HEK293T (cell line): ENCODE data around the gene RASA3.

ENCODE experiments used
- CTCF ChIA-PET: fragments of 350-600 bp; formaldehyde crosslinking; extraction: SDS; loops from one replicate; lab custom pipeline; 2021; ENCODE audit warnings: antibody characterized with exemption, inconsistent platforms; lab: Yijun Ruan, JAX
- POLR2A ChIA-PET: fragments of 350-600 bp; formaldehyde crosslinking; extraction: SDS; loops from one replicate; lab custom pipeline; 2020; ENCODE audit warnings: antibody characterized with exemption, inconsistent platforms; lab: Yijun Ruan, JAX
- DNase-seq: peaks from one replicate; pipeline ENCODE4 v3.0.0; 2012; ENCODE audit warnings: mixed read lengths; ENCODE audit errors: extremely low spot score
- ARNT ChIP-seq: fragments of 450-650 bp; IDR thresholded peaks from 2 replicates; pipeline ENCODE4 v1.6.1; 2017; ENCODE audit warnings: mild to moderate bottlenecking
- BHLHE40 ChIP-seq: fragments of 450-650 bp; IDR thresholded peaks from 2 replicates; pipeline ENCODE4 v1.6.1; 2016; ENCODE audit warnings: mild to moderate bottlenecking, moderate library complexity, borderline replicate concordance
- CTBP1 ChIP-seq: fragments of 450-650 bp; IDR thresholded peaks from 2 replicates; pipeline ENCODE4 v1.6.1; 2016; ENCODE audit warnings: borderline replicate concordance
- ELF4 ChIP-seq: fragments of 450-650 bp; IDR thresholded peaks from 2 replicates; pipeline ENCODE4 v1.6.1; 2017; ENCODE audit warnings: antibody characterized with exemption
- FOXA1 ChIP-seq: fragments of 450-650 bp; IDR thresholded peaks from 2 replicates; pipeline ENCODE4 v1.6.1; 2016; ENCODE audit warnings: mild to moderate bottlenecking
- FOXK2 ChIP-seq: fragments of 450-650 bp; IDR thresholded peaks from 2 replicates; pipeline ENCODE4 v1.6.1; 2016; ENCODE audit warnings: mild to moderate bottlenecking
- FOXM1 ChIP-seq: fragments of 450-650 bp; IDR thresholded peaks from 2 replicates; pipeline ENCODE4 v1.6.1; 2017; ENCODE audit warnings: mild to moderate bottlenecking, borderline replicate concordance
- HDGF ChIP-seq: fragments of 450-650 bp; IDR thresholded peaks from 2 replicates; pipeline ENCODE4 v1.6.1; 2017; ENCODE audit warnings: antibody characterized with exemption, borderline replicate concordance
- L3MBTL2 ChIP-seq: fragments of 450-650 bp; conservative IDR thresholded peaks from 2 replicates; pipeline ENCODE4 v1.6.1; 2016; ENCODE audit warnings: mild to moderate bottlenecking
- LEF1 ChIP-seq: fragments of 450-650 bp; IDR thresholded peaks from 2 replicates; pipeline ENCODE4 v1.6.1; 2017; ENCODE audit warnings: mild to moderate bottlenecking, borderline replicate concordance
- NFRKB ChIP-seq: fragments of 450-650 bp; IDR thresholded peaks from 2 replicates; pipeline ENCODE4 v1.6.1; 2016; ENCODE audit warnings: mild to moderate bottlenecking, moderate library complexity
- SP1 ChIP-seq: fragments of 450-650 bp; IDR thresholded peaks from 2 replicates; pipeline ENCODE4 v1.6.1; 2017
- SUZ12 ChIP-seq: fragments of 450-650 bp; IDR thresholded peaks from 2 replicates; pipeline ENCODE4 v1.6.1; 2016; ENCODE audit warnings: mild to moderate bottlenecking
- TARDBP ChIP-seq: fragments of 450-650 bp; IDR thresholded peaks from 2 replicates; pipeline ENCODE4 v1.6.1; 2016
- ZNF384 ChIP-seq: fragments of 450-650 bp; IDR thresholded peaks from 2 replicates; pipeline ENCODE4 v1.6.1; 2016
- TF ChIP-seq, protein P1 (sequence below): fragments of 450-650 bp; IDR thresholded peaks from 2 replicates; pipeline ENCODE4 v1.6.1; 2016

RASA3 gene

GRCh38 chr13:114044486-114044885 lies 87.9 kb downstream of the RASA3 start:
- DNase-seq, result no peak
- POLR2A ChIA-PET, result no interaction called here
- CTCF ChIA-PET, result no interaction called here
- TF ChIP-seq ZNF384, result no peak
- no peak for TF ChIP-seq FOXA1
- TF ChIP-seq L3MBTL2, result no peak
- no peak for TF ChIP-seq NFRKB
- TF ChIP-seq FOXM1, result no peak
- TF ChIP-seq FOXK2, result no peak
- no peak for TF ChIP-seq SUZ12
- TF ChIP-seq, protein P1, sequence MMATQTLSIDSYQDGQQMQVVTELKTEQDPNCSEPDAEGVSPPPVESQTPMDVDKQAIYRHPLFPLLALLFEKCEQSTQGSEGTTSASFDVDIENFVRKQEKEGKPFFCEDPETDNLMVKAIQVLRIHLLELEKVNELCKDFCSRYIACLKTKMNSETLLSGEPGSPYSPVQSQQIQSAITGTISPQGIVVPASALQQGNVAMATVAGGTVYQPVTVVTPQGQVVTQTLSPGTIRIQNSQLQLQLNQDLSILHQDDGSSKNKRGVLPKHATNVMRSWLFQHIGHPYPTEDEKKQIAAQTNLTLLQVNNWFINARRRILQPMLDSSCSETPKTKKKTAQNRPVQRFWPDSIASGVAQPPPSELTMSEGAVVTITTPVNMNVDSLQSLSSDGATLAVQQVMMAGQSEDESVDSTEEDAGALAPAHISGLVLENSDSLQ, result no peak
- no peak for TF ChIP-seq BHLHE40
- TF ChIP-seq HDGF, result no peak

DNA sequence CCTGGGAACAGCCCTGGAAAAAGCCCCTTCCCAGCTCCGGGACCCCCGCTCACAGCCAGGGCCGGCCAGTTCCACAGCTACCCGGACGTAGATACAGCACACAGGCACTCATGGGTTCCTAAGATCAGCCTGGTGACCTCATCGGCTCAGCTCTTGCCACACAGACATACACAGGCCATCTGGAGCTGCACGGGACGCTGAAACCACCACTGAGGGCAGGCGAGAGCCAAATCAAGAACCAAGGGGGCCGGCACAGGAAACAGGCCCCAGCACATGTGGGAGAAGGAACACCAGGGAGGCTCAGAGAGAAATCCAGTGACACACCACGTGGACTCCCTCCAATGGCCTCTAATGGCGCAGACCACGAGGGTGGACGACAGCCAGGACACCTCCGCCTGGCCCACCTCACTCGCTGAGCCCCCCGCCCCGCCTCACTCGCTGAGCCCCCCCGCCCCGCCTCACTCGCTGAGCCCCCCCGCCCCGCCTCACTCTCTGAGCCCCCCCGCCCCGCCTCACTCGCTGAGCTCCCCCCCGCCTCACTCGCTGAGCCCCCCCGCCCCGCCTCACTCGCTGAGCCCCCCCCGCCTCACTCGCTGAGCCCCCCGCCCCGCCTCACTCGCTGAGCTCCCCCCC lies 88.9 kb downstream of the RASA3 start:
- ChIA-PET CTCF (no interaction called here), POLR2A (no interaction called here)
- TF ChIP-seq CTBP1, result no peak
- TF ChIP-seq FOXM1, result no peak
- no peak for TF ChIP-seq SUZ12
- no peak for TF ChIP-seq TARDBP
- no peak for TF ChIP-seq ELF4
- TF ChIP-seq L3MBTL2, result no peak
- TF ChIP-seq, protein P1, result no peak
- TF ChIP-seq ARNT, result no peak
- TF ChIP-seq BHLHE40, result no peak
- no peak for TF ChIP-seq HDGF
- TF ChIP-seq LEF1, result no peak
- DNase-seq, result no peak

GRCh38 chr13:114042066-114042815 lies 90.2 kb downstream of the RASA3 start:
- DNase-seq, result no peak
- TF ChIP-seq FOXM1 (no peak), NFRKB (no peak), TARDBP (no peak), BHLHE40 (no peak), ZNF384 (no peak), SP1 (no peak), FOXA1 (no peak), ELF4 (no peak), FOXK2 (no peak), CTBP1 (no peak), LEF1 (no peak), SUZ12 (no peak), HDGF (no peak)
- CTCF ChIA-PET, result no interaction called here
- POLR2A ChIA-PET, result no interaction called here

DNA sequence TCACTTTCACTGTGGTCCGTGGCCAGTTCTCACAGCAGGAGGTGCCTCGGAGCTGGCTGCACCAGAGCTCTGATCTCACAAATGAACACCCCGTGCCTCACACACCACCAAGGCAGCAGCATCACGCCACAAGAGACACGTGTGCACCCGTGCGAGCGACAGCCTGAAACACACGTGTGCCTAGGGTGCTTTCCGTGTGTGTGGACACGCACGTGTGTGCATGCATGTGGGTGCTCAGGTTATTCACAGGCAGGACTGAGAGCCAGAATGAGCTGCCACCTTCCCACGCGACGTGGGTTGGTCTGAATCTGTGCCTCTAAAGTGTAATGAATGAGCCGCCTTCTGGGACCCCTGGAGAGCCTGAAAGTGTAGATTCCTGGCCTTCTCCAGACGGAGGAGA lies 90.9 kb downstream of the RASA3 start:
- DNase-seq, result no peak
- TF ChIP-seq FOXK2, result no peak
- no peak for TF ChIP-seq SUZ12
- TF ChIP-seq, protein P1, result no peak
- no peak for TF ChIP-seq NFRKB
- TF ChIP-seq LEF1, result no peak
- TF ChIP-seq CTBP1, result no peak
- TF ChIP-seq BHLHE40, result no peak
- TF ChIP-seq HDGF, result no peak
- no peak for TF ChIP-seq SP1
- ChIA-PET CTCF (no interaction called here), POLR2A (no interaction called here)

GRCh38 chr13:114039471-114040141 lies 92.8 kb downstream of the RASA3 start:
- ChIA-PET CTCF (no interaction called here), POLR2A (no interaction called here)
- TF ChIP-seq SUZ12 (no peak), NFRKB (no peak), HDGF (no peak), L3MBTL2 (no peak), FOXM1 (no peak), ZNF384 (no peak), LEF1 (no peak), BHLHE40 (no peak), ARNT (no peak), FOXK2 (no peak)
- TF ChIP-seq, protein P1, result no peak
- no peak for DNase-seq
